GM18861 (cell line): ENCODE results near the gene OMP.
"Not testable (repeated sequence)": the region's sequence is repeated elsewhere in the genome, so short reads cannot be mapped to it uniquely, and the experiment has no call there.

Experiments
- ATAC-seq: cut with Tn5 transposase; IDR thresholded peaks from one replicate; pipeline ENCODE4 v1.9.1; 2021; ENCODE audit not compliant: unreplicated experiment

The OMP gene, protein sequence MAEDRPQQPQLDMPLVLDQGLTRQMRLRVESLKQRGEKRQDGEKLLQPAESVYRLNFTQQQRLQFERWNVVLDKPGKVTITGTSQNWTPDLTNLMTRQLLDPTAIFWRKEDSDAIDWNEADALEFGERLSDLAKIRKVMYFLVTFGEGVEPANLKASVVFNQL

DNA sequence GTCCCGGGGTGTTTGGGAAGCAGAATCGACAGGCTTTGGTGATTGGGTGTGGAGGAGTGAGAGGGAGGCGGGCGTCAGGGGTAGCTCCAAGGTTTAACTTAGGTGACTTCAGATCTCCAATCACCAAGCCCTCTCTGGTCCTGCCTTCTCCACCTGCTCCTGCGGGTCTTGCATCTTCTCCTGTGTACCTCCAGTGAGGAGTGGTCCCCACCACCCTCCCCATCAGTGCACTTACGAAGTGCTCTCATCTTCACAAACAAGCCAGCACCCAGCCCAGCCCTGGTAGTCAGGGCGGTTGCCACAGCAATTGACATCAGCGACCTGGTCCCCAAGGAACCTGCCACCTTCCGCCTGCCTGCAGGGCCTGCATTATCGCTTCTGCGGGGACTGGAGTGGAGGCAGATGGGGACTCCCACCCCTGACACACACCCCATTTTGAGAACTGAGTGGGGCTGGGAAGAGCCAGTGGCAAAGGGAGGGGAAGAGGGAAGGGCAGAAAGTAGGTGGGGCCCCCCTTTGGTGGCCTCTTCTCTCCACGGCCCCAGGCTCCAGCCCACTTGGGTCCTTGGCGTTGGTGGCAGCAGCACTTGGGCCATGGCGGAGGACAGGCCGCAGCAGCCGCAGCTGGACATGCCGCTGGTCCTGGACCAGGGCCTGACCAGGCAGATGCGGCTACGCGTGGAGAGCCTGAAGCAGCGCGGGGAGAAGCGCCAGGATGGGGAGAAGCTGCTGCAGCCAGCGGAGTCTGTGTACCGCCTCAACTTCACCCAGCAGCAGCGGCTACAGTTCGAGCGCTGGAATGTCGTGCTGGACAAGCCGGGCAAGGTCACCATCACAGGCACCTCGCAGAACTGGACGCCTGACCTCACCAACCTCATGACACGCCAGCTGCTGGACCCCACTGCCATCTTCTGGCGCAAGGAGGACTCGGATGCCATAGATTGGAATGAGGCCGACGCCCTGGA lies at the start of gene OMP:
Gene OMP (plus strand): TSS at position 595 of the 965 bp plus-strand sequence. CDS start 0 bp downstream, at position 595.
- no peak for ATAC-seq

DNA sequence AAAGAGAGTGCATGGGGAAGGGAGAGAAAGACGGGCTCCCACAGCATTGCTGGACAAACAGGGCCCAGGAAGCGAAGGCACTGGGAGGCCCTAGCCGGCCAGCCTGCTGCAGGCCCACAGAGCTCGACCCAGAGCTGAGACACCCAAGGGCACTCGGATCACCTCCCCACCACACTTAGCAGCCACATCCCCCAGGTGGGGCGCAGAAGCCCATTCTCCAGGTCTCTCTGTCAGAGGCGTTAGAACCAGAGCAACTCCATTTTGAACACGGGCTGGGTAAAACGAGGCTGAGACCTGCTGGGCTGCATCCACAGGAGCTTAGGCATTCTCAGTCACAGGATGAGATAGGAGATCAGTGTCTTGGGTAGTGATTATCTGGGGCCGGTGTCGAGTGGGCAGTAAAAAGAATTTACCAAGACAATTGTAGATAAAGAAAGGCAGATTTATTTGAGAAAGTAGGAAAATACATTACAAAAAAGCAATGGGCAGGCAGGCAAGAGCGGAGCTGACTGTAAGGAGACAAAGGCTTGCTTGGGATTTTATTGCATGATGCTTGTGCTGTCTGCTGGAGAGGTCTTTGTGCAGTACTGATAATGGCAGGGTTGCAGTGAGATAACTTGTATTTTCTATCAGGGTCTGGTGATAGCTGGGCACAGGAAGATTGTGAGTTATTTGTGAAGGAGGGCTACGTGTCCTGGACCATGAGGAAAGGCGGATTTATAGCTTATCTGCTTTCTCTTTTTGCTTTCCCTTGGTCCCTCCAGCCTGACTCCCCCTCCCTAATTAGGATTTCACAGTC lies 49.2 kb upstream of the OMP start:
- no peak for ATAC-seq

DNA sequence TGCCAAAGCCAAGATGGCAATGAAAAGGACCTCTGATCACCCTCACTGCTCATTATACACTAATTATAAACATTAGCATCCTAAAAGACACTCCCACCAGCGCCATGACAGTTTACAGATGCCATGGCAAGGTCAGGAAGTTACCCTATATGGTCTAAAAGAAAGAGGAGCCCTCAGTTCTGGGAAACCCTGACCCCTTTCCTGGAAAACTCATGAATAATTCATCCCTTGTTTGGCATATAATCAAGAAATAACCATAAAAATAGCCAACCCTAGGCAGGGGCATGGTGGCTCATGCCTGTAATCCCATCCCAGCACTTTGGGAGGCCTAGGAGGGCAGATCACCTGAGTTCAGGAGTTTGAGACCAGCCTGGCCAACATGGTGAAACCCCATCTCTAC lies 48.6 kb upstream of the OMP start:
- no peak for ATAC-seq

DNA sequence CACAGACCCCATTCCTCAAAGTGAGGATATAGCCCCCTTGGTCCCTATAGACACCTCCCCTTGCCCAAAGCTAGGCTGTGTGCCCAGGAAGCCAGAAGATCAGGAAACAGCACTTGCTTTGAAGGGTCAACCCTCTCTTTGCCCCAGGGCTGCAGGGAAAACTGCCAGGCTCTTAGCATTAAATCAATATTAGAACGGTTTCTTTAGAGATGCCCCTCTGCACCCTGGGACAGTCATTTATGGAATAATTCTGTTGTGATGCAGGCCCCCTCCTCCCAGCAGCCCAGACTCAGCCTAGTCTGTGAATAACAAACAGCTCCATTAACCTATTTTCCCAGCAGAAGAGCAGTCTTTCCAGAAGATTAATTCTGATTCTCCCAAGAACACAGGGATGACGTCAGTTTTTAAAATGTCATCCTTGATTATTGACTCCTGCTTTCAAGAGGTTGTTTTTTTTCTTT lies 47.5 kb upstream of the OMP start:
- no peak for ATAC-seq

DNA sequence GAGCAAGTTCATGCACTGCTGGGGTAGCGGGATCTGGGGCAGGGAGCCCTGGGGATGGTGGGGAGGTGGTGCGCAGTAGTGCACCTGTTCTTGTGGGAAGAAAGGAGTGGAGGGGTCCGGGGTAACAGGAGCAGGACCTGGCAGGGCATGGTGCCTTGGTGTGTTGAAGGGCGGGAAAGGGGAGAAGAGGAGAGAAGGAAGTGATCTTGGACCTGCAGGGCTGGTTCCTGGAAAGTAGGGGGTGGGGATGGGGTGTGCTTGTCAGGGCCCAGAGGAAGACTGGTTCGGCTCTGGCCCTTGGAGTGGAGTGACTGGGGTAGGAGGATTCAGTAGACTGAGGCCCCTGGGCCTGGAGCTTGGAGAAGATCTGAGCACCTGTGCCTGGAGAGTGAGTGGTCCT lies 46.7 kb upstream of the OMP start:
- no peak for ATAC-seq

DNA sequence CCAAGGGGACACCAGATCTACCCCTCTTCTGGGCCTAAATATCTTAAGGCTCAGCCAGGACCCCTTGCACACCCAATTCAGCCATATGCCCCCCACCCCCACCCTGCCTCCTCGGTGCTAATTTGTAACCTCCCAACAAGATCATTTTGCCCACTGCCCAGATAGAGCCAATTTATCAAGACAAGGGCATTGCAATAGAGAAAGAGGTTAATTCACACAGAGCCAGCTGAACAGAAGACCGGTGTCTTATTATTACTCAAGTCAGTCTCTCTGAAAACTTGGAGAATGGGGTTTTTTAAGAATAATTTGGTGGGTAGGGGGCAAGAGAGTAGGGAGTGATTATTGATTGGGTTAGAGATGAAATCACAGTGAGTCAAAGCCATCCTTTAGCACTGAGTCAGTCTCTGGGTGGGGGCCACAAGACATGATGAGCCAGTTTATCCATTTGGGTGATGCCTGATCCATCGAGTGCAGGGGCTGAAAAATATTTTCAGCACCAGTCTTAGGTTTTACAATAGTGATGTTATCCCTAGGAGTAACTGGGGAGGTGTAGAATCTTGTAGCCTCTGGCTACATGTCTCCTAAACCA lies 45.7 kb upstream of the OMP start:
- no peak for ATAC-seq

DNA sequence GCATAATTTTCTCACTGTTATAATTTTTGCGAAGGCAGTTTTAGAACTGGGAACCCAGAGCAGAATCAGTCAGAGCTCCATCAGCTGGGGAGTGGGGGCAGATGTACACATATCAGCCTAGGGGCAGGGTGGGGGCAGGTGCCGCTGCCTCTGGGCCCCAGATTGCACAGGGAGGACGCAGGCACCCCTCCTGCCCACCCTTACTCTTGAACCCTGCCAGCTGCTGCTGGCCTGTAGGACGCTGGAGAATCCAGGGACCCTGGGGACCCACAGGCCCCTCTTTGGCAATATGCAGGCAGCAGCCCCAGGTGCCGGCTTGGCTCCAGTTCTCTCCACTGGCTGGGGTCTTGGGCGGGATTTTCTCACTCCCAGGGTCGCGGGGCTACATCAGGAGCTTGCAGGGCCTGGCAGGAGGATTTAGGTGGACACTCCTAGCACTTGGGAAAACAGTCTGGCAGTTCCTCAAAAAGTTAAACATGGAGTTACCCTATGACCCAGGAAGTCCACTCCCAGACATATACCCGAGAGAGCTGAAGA lies 44.6 kb upstream of the OMP start:
- ATAC-seq = no peak

DNA sequence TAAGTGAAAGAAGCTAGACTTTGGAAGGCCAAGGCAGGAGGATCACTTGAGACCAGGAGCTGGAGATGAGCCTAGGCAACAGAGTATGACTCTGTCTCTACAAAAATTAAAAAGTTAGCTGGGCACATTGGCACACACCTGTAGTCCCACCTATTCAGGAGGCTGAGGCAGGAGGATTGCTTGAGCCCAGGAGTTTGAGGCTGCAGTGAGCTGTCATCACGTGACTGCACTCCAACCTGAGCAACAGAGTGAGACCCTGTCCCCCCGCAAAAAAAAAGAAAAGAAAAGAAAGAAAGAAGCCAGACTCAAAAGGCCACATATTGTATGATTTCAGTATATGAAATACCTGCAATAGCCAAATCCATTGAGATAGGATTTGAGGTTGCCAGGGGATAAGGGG lies 43.7 kb upstream of the OMP start:
- ATAC-seq = no peak

DNA sequence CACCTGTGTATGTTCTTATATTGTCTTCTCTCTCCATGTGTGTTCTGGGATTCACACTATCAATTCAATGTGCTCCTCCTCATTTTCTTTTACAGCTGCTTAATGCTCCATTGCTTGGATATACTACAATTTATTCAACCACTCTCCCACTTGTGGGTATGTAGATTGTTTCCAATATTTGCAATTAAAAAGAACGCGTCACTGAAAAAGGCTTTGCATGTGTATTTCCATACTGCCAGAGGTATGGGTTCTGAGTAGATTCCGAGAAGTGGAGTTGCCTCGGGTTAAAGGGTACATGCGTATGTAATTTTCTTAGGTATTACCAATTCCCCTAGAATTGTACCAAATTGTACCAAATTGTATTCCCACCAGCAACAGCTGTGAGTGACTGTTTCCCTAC lies 42.8 kb upstream of the OMP start:
- ATAC-seq = no peak

DNA sequence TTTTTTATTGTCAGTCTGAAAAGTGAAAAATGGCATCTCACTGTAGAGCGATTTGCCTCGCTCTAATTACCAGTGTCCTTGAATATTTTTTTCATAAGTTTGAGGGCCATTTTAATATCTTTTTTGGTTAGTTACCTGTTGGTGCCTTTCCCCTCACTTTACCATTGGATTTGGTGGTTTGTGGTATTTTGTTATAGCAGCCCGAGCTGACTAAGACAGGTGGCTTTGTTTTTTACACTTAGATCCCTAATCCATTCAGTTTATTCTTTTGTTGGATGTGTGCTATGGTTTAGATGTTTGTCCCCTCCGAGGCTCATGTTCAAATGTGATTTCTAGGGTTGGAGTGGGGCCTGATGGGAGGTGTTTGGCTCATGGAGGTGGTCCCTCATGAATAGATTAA lies 42.4 kb upstream of the OMP start:
- ATAC-seq = no peak

DNA sequence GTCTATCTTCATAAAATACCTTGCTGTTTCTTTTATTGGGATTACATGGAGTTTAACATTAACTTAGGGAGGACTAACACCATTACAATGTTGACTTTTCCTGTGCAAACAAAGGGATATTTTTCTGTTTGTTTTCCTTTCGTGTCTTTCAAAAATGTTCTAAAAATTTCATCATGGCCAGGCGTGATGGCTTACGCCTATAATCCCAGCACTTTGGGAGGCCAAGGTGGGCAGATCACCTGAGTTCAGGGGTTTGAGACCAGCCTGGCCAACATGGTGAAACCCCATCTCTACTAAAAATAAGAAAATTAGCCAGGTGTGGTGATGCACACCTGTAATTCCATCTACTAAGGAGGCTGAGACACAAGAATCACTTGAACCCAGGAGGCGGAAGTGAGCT lies 41.4 kb upstream of the OMP start:
- not testable (repeated sequence) for ATAC-seq

DNA sequence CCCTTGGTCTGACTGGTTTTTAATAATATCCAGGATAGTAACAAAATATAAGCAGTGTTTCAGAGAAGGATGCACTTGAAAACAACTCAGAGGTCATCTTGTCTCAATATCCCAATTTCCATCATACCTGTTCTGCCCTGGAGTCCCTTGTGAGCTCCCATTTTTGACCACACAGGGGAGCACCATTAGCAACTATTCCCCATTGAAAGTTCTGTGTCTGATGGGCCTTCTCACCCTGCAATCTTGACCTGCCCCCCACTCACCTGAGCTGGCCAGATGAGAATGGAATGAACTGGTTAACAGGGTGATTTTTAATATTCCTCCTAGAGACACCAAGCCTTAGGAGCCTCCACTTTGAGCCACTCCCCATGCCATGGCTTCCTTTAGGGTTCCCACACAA lies 39.7 kb upstream of the OMP start:
- ATAC-seq = no peak

DNA sequence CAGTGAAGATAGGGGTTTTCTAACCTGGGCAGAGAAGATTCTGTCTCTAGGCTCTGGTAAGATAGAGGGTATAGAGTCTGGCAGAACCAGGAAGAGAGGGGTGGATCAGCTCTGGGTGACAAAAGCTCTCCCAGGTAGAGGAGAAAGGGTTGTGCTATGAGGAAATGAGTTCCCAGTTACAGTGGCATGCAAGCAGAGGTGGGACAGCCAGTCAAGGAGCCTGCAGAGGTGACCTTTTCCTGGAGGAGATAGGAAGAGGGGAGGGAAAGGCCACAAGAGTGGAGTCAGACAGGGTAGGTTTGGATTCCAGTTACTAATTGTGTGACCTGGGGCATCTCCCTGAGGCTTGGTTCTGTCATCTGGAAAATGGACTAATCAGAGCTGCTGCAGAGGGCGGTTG lies 39.2 kb upstream of the OMP start:
- no peak for ATAC-seq

DNA sequence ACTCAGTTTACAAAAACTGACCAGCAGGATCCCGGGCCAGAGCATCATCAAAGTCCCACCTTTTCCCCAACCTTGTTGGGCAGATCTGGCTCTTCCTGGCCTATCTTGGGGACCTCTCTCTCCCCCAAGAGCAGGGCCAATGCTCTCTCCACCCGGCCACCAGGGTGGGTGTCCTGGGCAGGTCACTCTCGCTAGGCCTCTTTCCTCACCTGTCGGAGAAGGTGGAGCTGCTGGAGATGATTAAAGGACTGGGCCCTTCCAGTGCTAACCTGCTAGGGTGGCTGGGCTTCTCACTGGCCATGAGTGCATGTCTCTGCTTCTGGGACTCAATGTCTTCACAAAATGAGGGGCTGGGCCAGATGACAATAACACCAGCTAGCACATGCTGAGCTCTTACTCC lies 38.8 kb upstream of the OMP start:
- no peak for ATAC-seq

DNA sequence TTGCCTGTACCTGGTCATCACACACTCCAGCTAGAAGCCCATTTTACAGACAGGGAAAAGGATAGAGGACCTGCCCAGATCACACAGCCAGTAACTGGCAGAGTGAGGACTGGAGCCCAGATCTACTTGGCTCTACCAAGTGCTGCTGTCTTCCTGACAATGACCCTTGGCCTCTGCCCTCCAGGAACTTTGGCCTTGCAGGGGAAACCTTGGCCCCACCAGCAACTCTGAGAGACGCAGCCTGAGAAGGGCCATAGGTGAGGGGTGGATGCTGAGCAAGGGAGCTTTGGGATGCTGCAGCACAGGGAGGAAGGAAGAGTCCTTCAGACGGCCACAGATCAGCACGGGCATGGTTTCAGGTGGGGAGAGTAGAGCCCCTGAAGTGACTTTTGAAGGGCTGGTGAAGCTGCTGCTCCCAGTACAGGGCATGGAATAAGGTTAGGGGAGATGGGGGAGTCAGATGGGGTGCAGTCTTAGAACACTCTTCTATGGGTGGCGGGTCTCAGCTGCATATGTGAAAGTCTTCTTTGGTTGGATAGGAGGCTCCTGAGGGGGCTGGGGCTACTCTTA lies 37.9 kb upstream of the OMP start:
- no peak for ATAC-seq

DNA sequence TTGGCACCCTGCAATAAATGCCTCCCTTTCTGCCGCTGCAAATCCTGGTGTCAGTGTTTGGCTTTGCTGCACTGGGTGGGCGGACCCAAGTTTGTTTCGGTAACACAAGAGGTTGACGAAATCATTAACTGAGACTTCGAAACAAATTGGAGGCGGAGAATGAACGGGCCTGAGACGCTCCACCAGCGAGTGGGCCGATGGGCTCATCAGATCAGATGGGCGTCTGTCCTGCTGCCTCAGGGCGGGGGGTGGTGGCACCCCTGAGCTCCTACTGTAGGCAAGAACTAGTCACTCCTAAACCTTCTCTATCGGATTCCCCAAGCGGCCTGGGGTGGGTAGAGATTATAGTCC lies 36.8 kb upstream of the OMP start:
- ATAC-seq = no peak

DNA sequence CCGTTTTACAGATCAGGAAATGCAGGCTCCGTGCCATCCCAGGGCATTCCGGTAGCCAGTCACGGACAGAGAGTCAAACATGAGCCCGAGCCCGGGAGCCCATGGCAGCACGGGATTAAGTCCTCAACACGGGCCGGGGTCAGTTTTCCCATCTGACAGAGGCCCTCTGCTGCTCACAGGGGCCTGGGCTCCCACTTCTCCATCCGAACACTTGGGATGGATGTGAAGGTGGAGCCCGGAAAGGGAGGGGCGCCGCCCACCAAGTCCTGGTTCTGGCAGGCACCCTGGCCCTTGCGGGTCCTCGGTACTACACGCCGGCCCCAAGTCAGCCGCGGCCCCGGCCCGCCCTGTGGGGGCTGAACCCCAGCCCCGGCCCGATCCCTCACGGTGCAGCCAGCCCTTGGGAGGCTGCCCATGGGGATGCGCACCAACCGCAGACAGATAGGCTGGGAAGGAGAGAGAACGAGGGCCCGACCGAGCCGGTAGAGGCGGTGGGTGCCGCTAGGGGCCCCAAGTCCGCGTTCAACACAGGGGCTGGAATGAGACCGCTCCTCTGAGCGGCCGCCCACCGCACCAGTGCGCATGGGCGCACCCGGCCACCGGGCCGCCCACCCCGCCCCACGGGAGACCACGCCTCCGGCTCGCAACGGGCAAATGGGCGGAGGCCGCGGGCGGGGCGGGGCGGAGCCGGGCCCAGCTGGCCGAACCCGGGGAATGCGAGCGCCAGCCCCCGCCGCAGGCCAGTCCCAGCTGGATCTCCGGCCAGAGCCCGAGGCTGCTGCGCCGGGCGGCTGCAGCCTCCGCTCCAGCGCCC lies 36.2 kb upstream of the OMP start, which contains the start of gene CAPN5:
Gene CAPN5 (plus strand): TSS at position 743 of the 814 bp plus-strand sequence. CDS start 17,916 bp downstream, outside the sequence.
- ATAC-seq = peak; percentile 85

DNA sequence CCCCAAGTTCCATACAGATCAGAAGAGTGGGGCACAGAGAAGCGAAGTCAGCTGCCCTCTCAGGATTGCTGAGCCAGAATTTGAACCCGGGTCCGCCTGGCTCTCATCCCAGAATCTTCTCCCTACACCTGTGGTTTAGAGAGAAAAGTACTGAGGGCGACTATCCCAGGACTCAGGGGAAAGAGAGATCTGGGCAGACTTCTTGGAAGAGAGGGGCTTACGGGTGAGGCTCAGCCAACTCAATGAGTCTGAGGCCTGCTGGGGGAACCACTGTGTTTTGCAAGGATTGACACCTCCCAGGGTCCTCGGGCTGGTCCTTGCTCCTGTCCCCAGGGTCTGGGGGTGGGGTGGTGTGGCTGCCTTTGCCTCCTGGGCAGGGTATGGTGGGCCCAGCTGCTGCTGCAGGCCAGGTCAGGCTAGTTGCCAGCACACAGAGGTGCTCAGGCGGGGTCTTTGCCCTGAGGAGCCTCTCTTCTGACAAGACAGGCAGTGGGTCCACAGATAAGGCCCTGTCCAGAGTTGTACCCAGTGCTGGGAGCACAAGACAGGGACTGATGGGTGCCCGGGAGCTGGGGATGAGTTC lies 34.7 kb upstream of the OMP start:
- no peak for ATAC-seq
